Gastrocnemius medialis (tissue), 4 donors: ENCODE results near the gene ZNF507.

Experiments
- CTCF ChIP-seq, 5 experiments: fragments of 450-650 bp in 3 of 5; fragments of 200-600 bp in 2 of 5; sonication (generic) in 2 of 5; IDR thresholded peaks in 4 of 5; conservative IDR thresholded peaks in 1 of 5; 1 replicate in 4 of 5; 2 replicates in 1 of 5; pipeline ENCODE4 v1.5.1; 2016 to 2019; ENCODE audit warnings: antibody characterized with exemption in 5 of 5, mild to moderate bottlenecking in 3 of 5, moderate library complexity in 3 of 5
- POLR2A ChIP-seq, 2 donors: fragments of 450-650 bp; IDR thresholded peaks; one replicate each; pipeline ENCODE4 v1.6.1; 2017; ENCODE audit warnings: antibody characterized with exemption in 2 of 2, mild to moderate bottlenecking in 2 of 2, moderate library complexity in 2 of 2

DNA sequence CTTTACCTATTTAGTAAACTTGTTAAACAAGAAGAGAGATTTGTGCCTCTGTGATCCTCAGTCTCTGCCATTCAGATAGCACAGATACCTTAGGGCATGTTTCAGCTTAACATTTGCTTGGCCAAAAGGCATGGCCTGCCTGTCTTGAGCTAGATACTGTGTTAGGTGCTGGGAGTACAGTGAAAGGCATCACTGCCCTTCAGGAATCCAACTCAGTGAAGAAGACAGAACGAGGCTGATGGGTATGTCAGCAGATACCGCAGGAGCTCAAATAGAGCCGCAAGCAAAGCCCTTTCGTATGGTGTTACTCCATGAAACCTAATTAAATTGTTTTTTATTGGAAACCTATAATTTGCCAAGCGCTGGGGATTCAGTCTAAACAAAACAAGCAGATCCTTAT is 12.9 kb downstream of the ZNF507 start:
- TF ChIP-seq CTCF (IDR thresholded peaks at IDR 0.05 in 4 of 5, conservative IDR thresholded peaks at IDR 0.05 in 1 of 5) (no peak), POLR2A (IDR thresholded peaks at IDR 0.05) (no peak)
